Activated naive CD4-positive, alpha-beta T cell treated with anti-CD3 and anti-CD28 coated beads, Interleukin-2, amount 50 U/mL, for 24 hours (primary cell): Measurements from ENCODE around the gene DYRK3.

ENCODE experiments used
- H3K27ac Mint-ChIP-seq: one replicate; pipeline ENCODE4 v1.8.0; 2021; ENCODE audit warnings: mild to moderate bottlenecking, mixed read lengths
- H3K27me3 Mint-ChIP-seq: one replicate; pipeline ENCODE4 v1.8.0; 2021; ENCODE audit warnings: mixed read lengths
- H3K36me3 Mint-ChIP-seq: one replicate; pipeline ENCODE4 v1.8.0; 2021; ENCODE audit warnings: mixed read lengths
- H3K4me1 Mint-ChIP-seq: one replicate; pipeline ENCODE4 v1.8.0; 2021; ENCODE audit warnings: mixed read lengths
- H3K4me3 Mint-ChIP-seq: one replicate; pipeline ENCODE4 v1.8.0; 2021; ENCODE audit warnings: mild to moderate bottlenecking, mixed read lengths
- H3K9me3 Mint-ChIP-seq: one replicate; pipeline ENCODE4 v1.8.0; 2021; ENCODE audit warnings: mixed read lengths

Gene DYRK3

GRCh38 chr1:206635080-206635977 lies at the start of gene DYRK3:
DYRK3 (plus strand) TSS chr1:206635536; CDS start chr1:206635704, 168 bp downstream.
- Mint-ChIP-seq H3K9me3 (no peaks in the 10 kb centered on the region), H3K4me3 (peak within 1 kb of the TSS; percentile 91), H3K36me3 (no peaks in the 10 kb centered on the region), H3K4me1 (peaks cover 15% of the 10 kb centered on the region), H3K27me3 (peaks cover 4% of the 10 kb centered on the region), H3K27ac (peak within 1 kb of the TSS; percentile 93)

- Mint-ChIP-seq H3K27ac (peak overlapping the region; percentile 96), H3K27me3 (no peaks in the 10 kb centered on the region), H3K9me3 (no peaks in the 10 kb centered on the region), H3K36me3 (peaks cover 20% of the 10 kb centered on the region), H3K4me3 (no peak overlapping the region), H3K4me1 (peaks cover 81% of the 10 kb centered on the region)
These were observed 48.6 kb upstream of the DYRK3 start for GRCh38 chr1:206586501-206587445.

- H3K27ac Mint-ChIP-seq = peak overlapping the region; percentile 96
- no peaks in the 10 kb centered on the region for H3K9me3 Mint-ChIP-seq
- H3K4me3 Mint-ChIP-seq = peak overlapping the region; percentile 23
- H3K36me3 Mint-ChIP-seq = peaks cover 24% of the 10 kb centered on the region
- peaks cover 79% of the 10 kb centered on the region for H3K4me1 Mint-ChIP-seq
- no peaks in the 10 kb centered on the region for H3K27me3 Mint-ChIP-seq
These were observed 47.4 kb upstream of the DYRK3 start for GRCh38 chr1:206587904-206588303.

GRCh38 chr1:206588492-206588891 lies 46.8 kb upstream of the DYRK3 start:
- Mint-ChIP-seq H3K4me3 (peak overlapping the region; percentile 66), H3K9me3 (no peaks in the 10 kb centered on the region), H3K36me3 (peaks cover 20% of the 10 kb centered on the region), H3K27ac (peak overlapping the region; percentile 96), H3K4me1 (peaks cover 73% of the 10 kb centered on the region), H3K27me3 (no peaks in the 10 kb centered on the region)

GRCh38 chr1:206589206-206589605 lies 46.1 kb upstream of the DYRK3 start:
- Mint-ChIP-seq H3K27me3 (no peaks in the 10 kb centered on the region), H3K36me3 (peaks cover 19% of the 10 kb centered on the region), H3K27ac (peak overlapping the region; percentile 96), H3K9me3 (no peaks in the 10 kb centered on the region), H3K4me1 (peaks cover 71% of the 10 kb centered on the region), H3K4me3 (peak overlapping the region; percentile 66)

- Mint-ChIP-seq H3K4me3 (peak overlapping the region; percentile 66), H3K27me3 (no peaks in the 10 kb centered on the region), H3K9me3 (no peaks in the 10 kb centered on the region), H3K4me1 (peaks cover 66% of the 10 kb centered on the region), H3K27ac (peak overlapping the region; percentile 96), H3K36me3 (peaks cover 16% of the 10 kb centered on the region)
These were observed 45.1 kb upstream of the DYRK3 start for GRCh38 chr1:206590025-206590758.

GRCh38 chr1:206591226-206591625 lies 44.1 kb upstream of the DYRK3 start:
- Mint-ChIP-seq H3K27me3 (no peaks in the 10 kb centered on the region), H3K36me3 (peaks cover 20% of the 10 kb centered on the region), H3K9me3 (no peaks in the 10 kb centered on the region), H3K27ac (peak overlapping the region; percentile 90), H3K4me3 (no peak overlapping the region), H3K4me1 (peaks cover 65% of the 10 kb centered on the region)

GRCh38 chr1:206591696-206592095 lies 43.6 kb upstream of the DYRK3 start:
- Mint-ChIP-seq H3K4me3 (no peak overlapping the region), H3K27ac (peak overlapping the region; percentile 79), H3K9me3 (no peaks in the 10 kb centered on the region), H3K27me3 (no peaks in the 10 kb centered on the region), H3K36me3 (peaks cover 21% of the 10 kb centered on the region), H3K4me1 (peaks cover 62% of the 10 kb centered on the region)

- Mint-ChIP-seq H3K27me3 (no peaks in the 10 kb centered on the region), H3K4me1 (peaks cover 47% of the 10 kb centered on the region), H3K9me3 (no peaks in the 10 kb centered on the region), H3K27ac (peak overlapping the region; percentile 84), H3K36me3 (peaks cover 28% of the 10 kb centered on the region), H3K4me3 (no peak overlapping the region)
These were observed 41.9 kb upstream of the DYRK3 start for GRCh38 chr1:206593351-206593925.

- Mint-ChIP-seq H3K27ac (no peak overlapping the region), H3K4me3 (no peak overlapping the region), H3K27me3 (no peaks in the 10 kb centered on the region), H3K36me3 (peaks cover 24% of the 10 kb centered on the region), H3K4me1 (peaks cover 23% of the 10 kb centered on the region), H3K9me3 (no peaks in the 10 kb centered on the region)
These were observed 39.6 kb upstream of the DYRK3 start for GRCh38 chr1:206595581-206596318.

GRCh38 chr1:206596319-206596666 lies 39.0 kb upstream of the DYRK3 start:
- H3K4me1 Mint-ChIP-seq = peaks cover 18% of the 10 kb centered on the region
- no peaks in the 10 kb centered on the region for H3K27me3 Mint-ChIP-seq
- H3K27ac Mint-ChIP-seq = no peak overlapping the region
- H3K9me3 Mint-ChIP-seq = no peaks in the 10 kb centered on the region
- peaks cover 27% of the 10 kb centered on the region for H3K36me3 Mint-ChIP-seq
- no peak overlapping the region for H3K4me3 Mint-ChIP-seq

- Mint-ChIP-seq H3K4me3 (no peak overlapping the region), H3K4me1 (no peaks in the 10 kb centered on the region), H3K27me3 (no peaks in the 10 kb centered on the region), H3K9me3 (no peaks in the 10 kb centered on the region), H3K27ac (no peak overlapping the region), H3K36me3 (peaks cover 17% of the 10 kb centered on the region)
These were observed 34.8 kb upstream of the DYRK3 start for GRCh38 chr1:206600527-206600926.

- H3K27ac Mint-ChIP-seq = no peak overlapping the region
- no peaks in the 10 kb centered on the region for H3K9me3 Mint-ChIP-seq
- H3K36me3 Mint-ChIP-seq = peaks cover 15% of the 10 kb centered on the region
- H3K27me3 Mint-ChIP-seq = no peaks in the 10 kb centered on the region
- H3K4me1 Mint-ChIP-seq = peaks cover 27% of the 10 kb centered on the region
- H3K4me3 Mint-ChIP-seq = no peak overlapping the region
These were observed 30.5 kb upstream of the DYRK3 start for GRCh38 chr1:206604861-206605260.

GRCh38 chr1:206606867-206607266 lies 28.5 kb upstream of the DYRK3 start:
- H3K9me3 Mint-ChIP-seq = no peaks in the 10 kb centered on the region
- no peaks in the 10 kb centered on the region for H3K27me3 Mint-ChIP-seq
- peaks cover 14% of the 10 kb centered on the region for H3K36me3 Mint-ChIP-seq
- H3K4me1 Mint-ChIP-seq = peaks cover 41% of the 10 kb centered on the region
- H3K4me3 Mint-ChIP-seq = no peak overlapping the region
- H3K27ac Mint-ChIP-seq = no peak overlapping the region
